ENCODE data around the gene PLPPR5.
"Not testable (repeated sequence)": the region's sequence is repeated elsewhere in the genome, so short reads cannot be mapped to it uniquely, and the experiment has no call there.

The PLPPR5 gene

GRCh38 chr1:99004861-99005442 is at the start of gene PLPPR5:
Gene PLPPR5 (minus strand): TSS chr1:99004861. CDS start chr1:99004671, 190 bp downstream.
- DNase-seq: peak; percentile 29

- no peak for DNase-seq
These were observed 47.1 kb upstream of the PLPPR5 start for GRCh38 chr1:99051611-99052283.

GRCh38 chr1:99049745-99050144 is 45.1 kb upstream of the PLPPR5 start:
- DNase-seq: no peak

GRCh38 chr1:99036746-99037145 is 32.1 kb upstream of the PLPPR5 start:
- not testable (repeated sequence) for DNase-seq

GRCh38 chr1:99018313-99018712 is 13.7 kb upstream of the PLPPR5 start:
- no peak for DNase-seq

GRCh38 chr1:99017655-99018054 is 13.0 kb upstream of the PLPPR5 start:
- DNase-seq: no peak

- DNase-seq: no peak
These were observed 6.0 kb upstream of the PLPPR5 start for GRCh38 chr1:99010679-99011078.

- no peak for DNase-seq
These were observed 2.7 kb upstream of the PLPPR5 start for GRCh38 chr1:99007366-99007765.

GRCh38 chr1:99005537-99005942 is 879 bp upstream of the PLPPR5 start:
- no peak for DNase-seq

GRCh38 chr1:99004254-99004860 is 304 bp downstream of the PLPPR5 start:
- DNase-seq: peak; percentile 29

- DNase-seq: no peak
These were observed 944 bp downstream of the PLPPR5 start for GRCh38 chr1:99003581-99004253.

GRCh38 chr1:98992844-98993243 is 11.8 kb downstream of the PLPPR5 start:
- DNase-seq: no peak

GRCh38 chr1:98991127-98992012 is 13.3 kb downstream of the PLPPR5 start:
- peak; percentile 7 for DNase-seq

- no peak for DNase-seq
These were observed 15.1 kb downstream of the PLPPR5 start for GRCh38 chr1:98989556-98989907.

- no peak for DNase-seq
These were observed 15.6 kb downstream of the PLPPR5 start for GRCh38 chr1:98988904-98989555.

- no peak for DNase-seq
These were observed 19.0 kb downstream of the PLPPR5 start for GRCh38 chr1:98985687-98986086.

GRCh38 chr1:98981917-98982513 is 22.6 kb downstream of the PLPPR5 start:
- DNase-seq: no peak

- DNase-seq: no peak
These were observed 25.2 kb downstream of the PLPPR5 start for GRCh38 chr1:98979463-98979862.

- DNase-seq: no peak
These were observed 28.9 kb downstream of the PLPPR5 start for GRCh38 chr1:98975810-98976209.

GRCh38 chr1:98975113-98975512 is 29.5 kb downstream of the PLPPR5 start:
- DNase-seq: no peak

- DNase-seq: no peak
These were observed 34.7 kb downstream of the PLPPR5 start for GRCh38 chr1:98969798-98970490.

All from NCI-H69 (cell line).